Activated T-cell treated with anti-CD3 and anti-CD28 coated beads for 48 hours (primary cell): ENCODE results near the gene DNAJC8.

ENCODE experiments used
- DNase-seq: peaks from one replicate; pipeline ENCODE4 v3.0.0-alpha.2; 2020; ENCODE audit warnings: low read depth

The DNAJC8 gene

GRCh38 chr1:28232558-28233263, at the start of gene DNAJC8:
Gene DNAJC8, minus strand, starts transcription at chr1:28233029. Its CDS starts 31 bp downstream, at chr1:28232998.
- DNase-seq, result peak; percentile 91

- DNase-seq, result no peak
Measured at GRCh38 chr1:28281608-28282425, 49.0 kb upstream of the DNAJC8 start.

- DNase-seq, result no peak
Measured at GRCh38 chr1:28280977-28281381, 48.1 kb upstream of the DNAJC8 start.

- DNase-seq, result no peak
Measured at GRCh38 chr1:28280501-28280900, 47.7 kb upstream of the DNAJC8 start.

- DNase-seq, result no peak
Measured at GRCh38 chr1:28279721-28280120, 46.9 kb upstream of the DNAJC8 start.

GRCh38 chr1:28278763-28279162, 45.9 kb upstream of the DNAJC8 start:
- no peak for DNase-seq

GRCh38 chr1:28273216-28273860, 40.5 kb upstream of the DNAJC8 start:
- no peak for DNase-seq

- no peak for DNase-seq
Measured at GRCh38 chr1:28272215-28272852, 39.5 kb upstream of the DNAJC8 start.

- no peak for DNase-seq
Measured at GRCh38 chr1:28269529-28269928, 36.7 kb upstream of the DNAJC8 start.

- DNase-seq, result no peak
Measured at GRCh38 chr1:28267633-28268032, 34.8 kb upstream of the DNAJC8 start.

- no peak for DNase-seq
Measured at GRCh38 chr1:28266920-28267322, 34.1 kb upstream of the DNAJC8 start.

- no peak for DNase-seq
Measured at GRCh38 chr1:28265577-28265976, 32.7 kb upstream of the DNAJC8 start.

GRCh38 chr1:28264897-28265296, 32.1 kb upstream of the DNAJC8 start:
- DNase-seq, result no peak

- DNase-seq, result no peak
Measured at GRCh38 chr1:28260803-28261174, 28.0 kb upstream of the DNAJC8 start.

- DNase-seq, result no peak
Measured at GRCh38 chr1:28259934-28260802, 27.3 kb upstream of the DNAJC8 start.

GRCh38 chr1:28259252-28259933, 26.6 kb upstream of the DNAJC8 start, which contains the start of gene SESN2:
Gene SESN2, plus strand, starts transcription at chr1:28259518. Its CDS starts 330 bp downstream, at chr1:28259848.
- peak; percentile 99 for DNase-seq

- DNase-seq, result no peak
Measured at GRCh38 chr1:28258628-28259251, 25.9 kb upstream of the DNAJC8 start.

- no peak for DNase-seq
Measured at GRCh38 chr1:28257736-28258135, 24.9 kb upstream of the DNAJC8 start.

GRCh38 chr1:28256197-28256827, 23.5 kb upstream of the DNAJC8 start:
- DNase-seq, result no peak

- DNase-seq, result no peak
Measured at GRCh38 chr1:28249866-28250295, 17.1 kb upstream of the DNAJC8 start.
